Transverse colon (tissue), 4 donors: ENCODE results near the gene OR2H1. TPM values are rescaled to one million over a fixed set of nuclear protein-coding genes. Genes with fewer than 3 reads are reported as not detected.

Experiments used
- DNase-seq: peaks from one replicate; pipeline ENCODE4 v3.0.0-alpha.2; 2019
- H3K27ac ChIP-seq, 4 donors: fragments of 200-600 bp; sonication (generic); 2 replicates each; pipeline ENCODE4 v1.5.1; 2016 to 2018; ENCODE audit warnings: inconsistent platforms in 4 of 4
- H3K27me3 ChIP-seq: fragments of 200-600 bp; sonication (generic); 2 replicates; pipeline ENCODE4 v1.5.1; 2017; ENCODE audit warnings: inconsistent platforms
- H3K36me3 ChIP-seq, 4 donors: fragments of 200-600 bp; sonication (generic); 2 replicates each; pipeline ENCODE4 v1.5.1; 2017 to 2019; ENCODE audit warnings: inconsistent platforms in 4 of 4
- H3K4me1 ChIP-seq, 4 donors: fragments of 200-600 bp; sonication (generic); 2 replicates each; pipeline ENCODE4 v1.5.1; 2017 to 2020; ENCODE audit warnings: inconsistent platforms in 4 of 4
- H3K4me3 ChIP-seq, 4 donors: fragments of 200-600 bp; sonication (generic); 1 replicate in 1 of 4; 2 replicates in 3 of 4; pipeline versions ENCODE4 v1.5.1 to v1.6.1; 2017 to 2019; ENCODE audit warnings: inconsistent platforms in 4 of 4
- H3K9me3 ChIP-seq, 2 donors: fragments of 200-600 bp; sonication (generic); 2 replicates each; pipeline ENCODE4 v1.5.1; 2017 to 2019; ENCODE audit warnings: inconsistent platforms in 2 of 2
- CTCF ChIP-seq, 5 experiments: fragments of 200-600 bp in 3 of 5; fragments of 450-650 bp in 2 of 5; sonication (generic) in 3 of 5; IDR thresholded peaks; 1 replicate in 2 of 5; 2 replicates in 3 of 5; pipeline ENCODE4 v1.5.1; 2016 to 2017; ENCODE audit warnings: antibody characterized with exemption in 5 of 5, inconsistent platforms in 3 of 5, mild to moderate bottlenecking in 2 of 5, moderate library complexity in 1 of 5
- EP300 ChIP-seq: sonication (generic); formaldehyde crosslinking; IDR thresholded peaks from one replicate; pipeline ENCODE4 v1.6.1; 2017; ENCODE audit warnings: antibody characterized with exemption, low read depth
- POLR2A ChIP-seq: fragments of 450-650 bp; IDR thresholded peaks from one replicate; pipeline ENCODE4 v1.6.1; 2016; ENCODE audit warnings: antibody characterized with exemption, mild to moderate bottlenecking, moderate library complexity
- POLR2AphosphoS5 ChIP-seq, 3 donors: sonication (generic); formaldehyde crosslinking; IDR thresholded peaks; one replicate each; pipeline ENCODE4 v1.6.1; 2016; ENCODE audit warnings: antibody characterized with exemption in 3 of 3
- WGBS, 2 donors: methylation state at CpG; one replicate each; pipeline ENCODE4 v1.1.5; 2018; ENCODE audit warnings: low coverage in 1 of 2; 5-methylcytosine and 5-hydroxymethylcytosine counted together
- in situ Hi-C, 4 donors: fragments of 200-750 bp; cut with MboI; loops; one replicate each; pipeline versions ENCODE4 v1.15.0 to v1.15.1; 2017; ENCODE audit warnings: low sequenced_read_pairs in 3 of 4, low pct_ligation_motif_present in 1 of 4, low pct_unique_long_range_greater_than_20kb in 1 of 4
- intact Hi-C: fragments of 100-400 bp; cut with DNase I; formaldehyde crosslinking; loops from one replicate; pipeline ENCODE4 v1.15.1; 2023; ENCODE audit warnings: low total_unique reads
- total RNA-seq, 4 donors: library from RNA; depleted of rRNA; stranded (reverse); fragments of >200 nt; gene quantifications; one replicate each; pipeline ENCODE4 v1.1.0, GENCODE V29; 2016

OR2H1 gene
- total RNA-seq, 4 donors from 2014 or later: not detected

GRCh38 chr6:29474996-29475395, 18.0 kb downstream of the OR2H1 start:
- DNase-seq: no peak
- intact Hi-C loops: no loop called here
- Histone ChIP-seq H3K27me3 (no peaks in the 10 kb centered on the region), H3K4me3 (no peak overlapping the region), H3K9me3 (no peaks in the 10 kb centered on the region), H3K4me1 (no peaks in the 10 kb centered on the region), H3K36me3 (no peaks in the 10 kb centered on the region), H3K27ac (no peak overlapping the region)
- in situ Hi-C loops: no loop called here
- WGBS, 2 donors: 77% methylated on average over 2 of the region's 2 CpGs; no CpG with 5 or more reads in 1 of the 2 donors
- no peak for TF ChIP-seq POLR2AphosphoS5 (IDR thresholded peaks at IDR 0.05)
- TF ChIP-seq POLR2A: no peak
- no peak for TF ChIP-seq EP300
- no peak for TF ChIP-seq CTCF (IDR thresholded peaks at IDR 0.05)

GRCh38 chr6:29477923-29478450, 21.0 kb downstream of the OR2H1 start:
- intact Hi-C loops (no loop called here), in situ Hi-C loops (no loop called here)
- no peak for TF ChIP-seq EP300
- no peak for TF ChIP-seq POLR2AphosphoS5 (IDR thresholded peaks at IDR 0.05)
- no peak for TF ChIP-seq POLR2A
- TF ChIP-seq CTCF (IDR thresholded peaks at IDR 0.05): no peak
- DNase-seq: no peak
- Histone ChIP-seq H3K27ac (no peak overlapping the region), H3K9me3 (no peaks in the 10 kb centered on the region), H3K4me1 (no peaks in the 10 kb centered on the region), H3K4me3 (no peak overlapping the region), H3K36me3 (no peaks in the 10 kb centered on the region), H3K27me3 (no peaks in the 10 kb centered on the region)
- 63 to 66% methylated on average over 3 to 5 of the region's 5 CpGs for WGBS, 2 donors

- in situ Hi-C loops: no loop called here
- Histone ChIP-seq H3K27me3 (no peaks in the 10 kb centered on the region), H3K27ac (no peak overlapping the region), H3K4me1 (no peaks in the 10 kb centered on the region), H3K4me3 (no peak overlapping the region), H3K9me3 (no peaks in the 10 kb centered on the region), H3K36me3 (no peaks in the 10 kb centered on the region)
- no peak for DNase-seq
- intact Hi-C loops: no loop called here
- 80% methylated on average over 4 to 5 of the region's 5 CpGs for WGBS, 2 donors
- TF ChIP-seq POLR2AphosphoS5 (IDR thresholded peaks at IDR 0.05) (no peak), POLR2A (no peak), CTCF (IDR thresholded peaks at IDR 0.05) (no peak), EP300 (no peak)
Observed at GRCh38 chr6:29478740-29479139, 21.8 kb downstream of the OR2H1 start.

GRCh38 chr6:29479560-29479959, 22.6 kb downstream of the OR2H1 start:
- intact Hi-C loops (no loop called here), in situ Hi-C loops (no loop called here)
- Histone ChIP-seq H3K27ac (no peak overlapping the region), H3K27me3 (no peaks in the 10 kb centered on the region), H3K36me3 (no peaks in the 10 kb centered on the region), H3K9me3 (no peaks in the 10 kb centered on the region), H3K4me1 (no peaks in the 10 kb centered on the region), H3K4me3 (no peak overlapping the region)
- DNase-seq: no peak
- TF ChIP-seq POLR2A: no peak
- no peak for TF ChIP-seq EP300
- TF ChIP-seq POLR2AphosphoS5 (IDR thresholded peaks at IDR 0.05): no peak
- TF ChIP-seq CTCF (IDR thresholded peaks at IDR 0.05): no peak
- WGBS, 2 donors: 47 to 80% methylated on average over 2 of the region's 2 CpGs
